HG03520 (cell line): ENCODE data around the gene UCN2.

Source experiments
- ATAC-seq: cut with Tn5 transposase; IDR thresholded peaks from one replicate; pipeline ENCODE4 v1.9.1; 2021; ENCODE audit warnings: mild to moderate bottlenecking, moderate library complexity; ENCODE audit not compliant: unreplicated experiment

UCN2 gene

DNA sequence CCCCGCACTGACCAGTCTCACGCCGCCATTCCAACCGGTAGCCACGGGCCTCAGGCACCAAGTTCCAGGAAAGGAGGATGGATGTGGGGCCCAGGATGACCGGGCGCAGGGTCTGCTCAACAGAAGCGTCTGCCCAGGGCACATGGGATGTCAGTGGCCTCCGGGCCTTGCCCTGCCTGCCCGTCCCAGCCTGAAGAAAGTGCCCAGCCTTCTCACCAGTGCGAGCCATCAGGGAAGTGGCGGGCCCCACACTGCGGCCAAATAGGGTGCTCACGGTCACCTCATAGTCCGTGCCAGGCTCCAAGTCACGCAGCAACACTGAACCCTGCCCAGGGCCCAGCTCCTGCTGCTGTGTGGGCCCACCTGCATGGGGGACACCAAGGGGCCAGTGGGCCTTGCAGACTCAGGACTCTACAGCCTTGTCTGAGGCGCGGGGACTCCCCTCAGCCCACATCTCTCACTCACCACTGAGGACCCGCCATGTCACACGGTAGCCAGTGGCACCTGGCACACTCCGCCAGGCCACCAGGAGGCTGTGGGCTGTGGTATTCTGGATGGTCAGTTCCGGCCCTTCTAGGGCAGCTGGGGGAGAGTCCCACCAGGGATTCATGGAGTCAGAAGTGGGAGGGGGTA, 28.4 kb upstream of the UCN2 start:
- ATAC-seq: no peak

- no peak for ATAC-seq
Observed at GRCh38 chr3:48591436-48591835, 27.9 kb upstream of the UCN2 start.

GRCh38 chr3:48588230-48588629, 24.6 kb upstream of the UCN2 start:
- ATAC-seq: no peak

- ATAC-seq: no peak
Observed at GRCh38 chr3:48587686-48588085, 24.1 kb upstream of the UCN2 start.

DNA sequence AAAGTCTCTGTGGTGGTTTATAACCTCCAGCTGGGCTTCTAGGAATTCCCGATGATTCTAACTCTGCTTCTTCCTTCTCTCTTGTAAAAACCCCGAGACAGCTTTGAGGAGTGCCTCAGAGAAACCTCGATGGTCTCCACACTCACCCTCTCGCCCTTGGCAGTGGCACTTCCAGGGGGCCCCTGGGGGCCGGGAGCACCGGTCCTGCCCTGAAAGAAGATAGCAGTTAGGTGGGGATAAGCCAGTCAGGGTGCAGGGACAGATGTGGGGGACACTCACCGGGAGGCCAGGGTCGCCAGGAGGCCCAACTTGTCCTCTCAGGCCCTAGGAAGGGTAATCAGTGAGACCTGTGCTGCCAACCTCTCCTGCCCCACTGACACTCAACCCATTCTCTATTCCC, 21.8 kb upstream of the UCN2 start:
- ATAC-seq: no peak

DNA sequence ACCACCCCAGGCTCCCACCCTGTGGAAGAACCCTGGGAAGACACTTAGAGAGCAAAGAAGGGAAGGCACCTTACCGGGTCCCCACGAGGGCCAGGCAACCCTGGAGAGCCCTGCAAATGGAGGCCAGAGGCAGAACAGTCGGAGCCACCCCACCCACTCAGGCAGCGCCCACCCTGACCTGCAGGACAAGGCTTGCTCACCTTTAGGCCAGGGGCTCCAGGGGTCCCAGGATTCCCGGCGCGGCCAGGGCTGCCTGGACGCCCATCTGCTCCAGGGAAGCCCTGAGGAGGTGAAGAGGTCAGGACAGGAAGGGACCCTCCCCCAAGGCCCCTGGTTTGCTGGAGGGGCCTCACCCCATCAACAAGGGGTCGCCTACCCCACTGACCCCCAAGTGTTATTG, 21.3 kb upstream of the UCN2 start:
- no peak for ATAC-seq

DNA sequence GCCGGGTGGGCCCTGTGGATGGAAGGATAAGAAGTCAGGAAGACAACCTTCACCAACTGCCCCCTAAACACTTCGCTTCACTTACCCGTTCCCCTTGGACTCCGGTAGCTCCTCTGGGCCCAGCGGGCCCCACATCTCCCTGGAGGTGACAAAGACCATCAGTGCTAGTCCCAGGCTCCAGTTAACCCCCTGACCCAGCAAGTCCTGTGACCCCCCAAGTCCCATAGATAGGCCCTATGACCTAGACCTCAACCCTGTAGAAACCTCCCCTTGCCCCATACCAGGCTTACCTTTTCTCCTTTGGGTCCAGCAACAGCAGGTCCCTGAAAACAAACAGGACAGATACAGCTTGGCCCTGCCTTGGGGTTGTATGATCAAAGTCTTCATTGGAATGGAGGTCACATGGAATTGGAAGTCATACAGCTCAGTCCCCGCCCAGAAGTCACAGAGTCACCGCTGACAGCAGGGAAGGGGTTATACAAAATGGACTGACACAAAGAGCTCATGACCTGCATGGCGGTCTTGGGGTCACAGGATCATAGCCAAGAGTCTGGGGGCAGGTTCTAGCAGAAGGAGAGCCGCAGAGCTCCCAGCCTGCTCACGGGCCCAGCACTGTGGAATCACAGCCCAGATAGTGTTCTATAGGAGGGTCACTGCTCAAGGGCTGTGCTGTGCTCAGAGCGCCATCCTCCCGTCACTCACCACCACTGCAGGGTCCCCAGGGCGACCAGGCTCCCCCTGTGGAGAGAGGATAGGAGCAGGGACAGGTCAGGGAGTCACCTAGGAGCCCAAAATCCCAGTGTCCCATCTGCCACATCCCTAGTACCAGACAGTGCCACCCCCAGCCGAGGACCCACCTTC, 18.3 kb upstream of the UCN2 start:
- no peak for ATAC-seq

DNA sequence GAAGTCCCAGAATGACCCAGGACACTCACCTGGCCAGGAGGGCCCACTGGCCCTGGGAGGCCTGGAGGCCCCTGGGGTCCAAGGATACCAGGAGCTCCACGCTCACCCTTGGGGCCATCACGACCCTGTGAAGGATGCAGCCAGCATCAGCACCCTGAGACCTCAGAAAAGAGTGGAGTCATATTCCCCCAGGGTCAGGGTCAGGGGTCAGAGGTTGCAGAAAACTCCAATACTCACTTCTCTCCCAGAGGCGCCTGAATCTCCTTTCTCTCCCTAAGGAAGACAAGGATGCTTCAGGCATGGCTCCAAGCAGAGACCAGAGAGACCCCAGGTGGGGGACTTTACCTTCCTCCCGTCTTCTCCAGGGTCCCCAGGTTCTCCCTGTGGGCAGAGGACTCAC, 13.1 kb upstream of the UCN2 start:
- ATAC-seq: no peak

DNA sequence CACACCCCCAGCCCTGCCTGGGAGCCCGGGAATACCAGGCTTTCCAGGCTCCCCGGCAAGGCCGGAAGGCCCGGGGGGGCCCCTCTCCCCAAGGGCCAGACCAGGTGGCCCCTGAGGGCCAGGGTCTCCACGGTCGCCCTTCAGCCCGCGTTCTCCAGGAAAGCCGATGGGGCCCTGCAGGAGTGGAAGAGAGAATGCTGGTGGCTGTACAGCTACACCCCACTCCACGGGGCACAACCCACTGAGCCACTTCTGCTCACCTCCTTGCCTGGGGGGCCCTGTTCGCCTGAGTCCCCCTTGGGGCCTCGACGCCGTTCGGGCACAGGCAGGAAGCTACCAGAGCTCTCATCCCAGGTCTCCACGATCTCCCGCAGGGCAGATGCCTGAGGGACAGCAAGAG, 11.8 kb upstream of the UCN2 start:
- no peak for ATAC-seq

DNA sequence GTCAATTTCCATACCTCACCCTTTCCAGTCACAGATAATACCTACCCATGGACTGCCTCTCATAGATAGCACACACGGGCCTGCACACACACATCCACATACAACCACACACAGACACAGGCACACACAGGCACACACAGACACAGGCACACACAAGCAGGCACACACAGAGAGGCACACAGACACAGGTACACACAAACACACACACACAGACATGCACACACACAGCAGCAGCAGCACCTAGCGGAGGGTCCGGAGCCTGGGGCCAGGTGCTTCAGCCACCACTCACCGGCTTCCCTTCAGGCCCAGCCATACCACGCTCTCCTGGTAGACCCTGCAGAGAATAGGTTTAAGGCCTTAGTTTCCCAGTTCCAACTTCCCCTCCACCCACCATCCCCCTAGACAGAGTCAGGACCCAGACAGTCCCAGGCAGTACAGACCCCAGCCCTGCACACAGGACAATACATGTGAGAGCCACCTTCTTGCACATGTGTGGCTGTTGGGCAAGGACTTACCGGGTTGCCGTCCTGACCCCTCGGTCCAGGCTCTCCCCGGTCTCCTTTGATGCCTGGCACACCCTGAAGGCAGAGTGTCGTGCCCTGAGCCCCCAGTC, 10.5 kb upstream of the UCN2 start:
- ATAC-seq: no peak

DNA sequence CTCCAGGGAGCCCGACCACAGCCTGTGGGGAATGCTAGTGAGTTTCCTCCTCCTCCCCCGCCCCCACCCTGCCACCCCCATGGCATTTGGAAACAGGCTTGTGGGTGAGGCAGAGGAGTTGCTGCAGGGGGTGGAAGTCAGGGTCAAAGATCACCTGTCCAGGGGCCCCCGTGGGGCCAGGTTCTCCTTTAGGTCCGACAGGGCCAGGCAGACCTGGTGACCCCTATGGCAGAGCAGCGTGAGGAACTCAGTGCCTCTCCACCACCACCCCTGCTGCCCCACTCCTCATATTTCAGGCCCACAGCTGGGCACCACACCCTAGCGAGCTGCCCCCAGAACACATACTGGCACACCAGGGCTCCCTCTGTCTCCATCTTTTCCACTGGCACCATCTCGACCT, 8.9 kb upstream of the UCN2 start:
- no peak for ATAC-seq

DNA sequence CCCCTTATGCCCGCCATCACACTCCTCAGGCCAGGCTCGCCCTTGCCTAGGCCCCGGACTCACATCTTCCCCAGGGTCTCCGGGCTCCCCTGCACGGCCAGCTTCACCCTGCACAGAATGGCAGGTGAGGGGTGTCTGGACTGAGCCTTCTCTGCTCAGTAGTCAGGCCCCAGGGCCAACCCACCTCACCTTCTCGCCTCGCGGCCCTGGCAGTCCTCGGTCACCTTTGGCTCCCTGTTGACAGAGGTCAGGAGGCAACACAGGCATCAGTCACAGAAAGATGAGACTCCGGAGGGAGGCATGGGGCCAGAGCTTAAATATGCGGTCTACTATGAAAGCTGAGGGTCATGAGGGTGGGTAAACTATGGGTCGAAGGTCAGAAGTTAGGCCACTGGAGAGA, 8.4 kb upstream of the UCN2 start:
- no peak for ATAC-seq

- ATAC-seq: no peak
Observed at GRCh38 chr3:48569808-48570450, 6.3 kb upstream of the UCN2 start.

- no peak for ATAC-seq
Observed at GRCh38 chr3:48569400-48569799, 5.8 kb upstream of the UCN2 start.

GRCh38 chr3:48568476-48568875, 4.9 kb upstream of the UCN2 start:
- ATAC-seq: no peak

GRCh38 chr3:48567500-48567899, 3.9 kb upstream of the UCN2 start:
- no peak for ATAC-seq

- ATAC-seq: no peak
Observed at GRCh38 chr3:48567090-48567489, 3.5 kb upstream of the UCN2 start.

GRCh38 chr3:48566401-48566760, 2.8 kb upstream of the UCN2 start:
- no peak for ATAC-seq

DNA sequence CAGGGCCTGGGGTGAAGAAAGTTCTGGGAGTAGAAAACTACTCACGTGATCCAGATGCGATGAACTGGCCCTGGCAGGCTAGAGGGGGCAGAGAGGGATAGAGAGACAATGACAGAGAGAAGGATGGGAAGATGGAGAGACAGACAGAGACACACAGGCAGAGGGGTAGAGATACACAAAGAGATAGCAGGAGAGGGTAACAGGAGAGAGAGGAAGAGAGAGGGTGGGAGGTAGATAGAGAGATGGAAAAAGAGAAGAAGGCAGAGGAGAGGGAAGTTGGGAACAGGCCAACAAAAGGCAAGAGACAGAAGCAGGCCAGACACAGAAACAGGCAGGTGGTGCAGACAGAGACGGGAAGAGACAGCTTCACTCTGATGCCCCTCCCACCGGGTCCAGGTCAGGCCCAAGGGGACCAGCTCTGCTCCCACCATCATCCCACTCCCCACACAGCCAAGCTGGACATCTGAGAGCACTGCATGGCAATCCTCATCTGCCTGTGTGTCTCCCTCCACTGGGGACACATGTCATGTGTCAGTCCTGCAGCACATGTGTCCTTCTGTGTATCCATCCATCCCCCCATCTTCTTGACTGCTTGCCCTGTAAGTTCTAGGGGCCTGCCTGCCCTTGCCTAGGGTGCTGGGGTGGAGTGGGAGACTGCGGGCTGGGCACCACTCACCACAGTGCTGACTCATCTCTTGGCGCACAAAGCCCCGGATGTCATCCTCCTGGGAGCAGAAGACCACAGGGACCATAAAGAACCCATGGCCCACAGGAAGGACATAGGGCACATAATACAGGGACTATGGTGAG, 2.2 kb upstream of the UCN2 start:
- ATAC-seq: no peak

DNA sequence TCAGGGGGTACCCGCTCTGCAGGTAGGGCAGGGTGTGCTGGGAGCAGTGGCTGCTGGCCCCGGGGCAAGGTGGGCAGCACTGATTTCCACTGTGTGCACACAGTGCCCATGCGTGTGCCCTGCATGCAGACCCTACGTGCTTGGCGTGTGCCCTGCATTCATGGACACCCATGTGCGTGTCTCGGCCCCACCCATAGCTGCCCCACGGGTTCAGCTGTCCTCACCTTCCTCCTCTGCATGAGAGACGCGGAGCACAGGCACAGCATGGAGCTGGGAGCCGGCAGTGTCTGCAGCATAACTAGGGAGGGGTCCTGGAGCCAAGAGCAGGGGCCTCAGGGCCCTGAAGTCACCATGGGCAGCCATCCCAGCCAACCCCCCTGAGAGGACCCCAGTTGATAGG, 1.6 kb upstream of the UCN2 start:
- no peak for ATAC-seq

GRCh38 chr3:48564667-48565066, 1.1 kb upstream of the UCN2 start:
- ATAC-seq: no peak
